ENCODE measurements around the gene SLX4IP. TPM values are rescaled to one million over a fixed set of nuclear protein-coding genes. Genes with fewer than 3 reads are reported as not detected.

Gene SLX4IP
- total RNA-seq, 1 experiment from 2014 or later = 5.4 TPM

GRCh38 chr20:10508468-10509251 lies 73.6 kb downstream of the SLX4IP start:
- Mint-ChIP-seq H3K27ac (ENCODE audit: unreplicated experiment) (no peak overlapping the region), H3K4me3 (ENCODE audit: low read depth, unreplicated experiment) (no peak overlapping the region), H3K4me1 (ENCODE audit: low read depth, unreplicated experiment) (no peaks in the 10 kb centered on the region), H3K9me3 (ENCODE audit: low read depth, unreplicated experiment) (no peaks in the 10 kb centered on the region), H3K27me3 (ENCODE audit: unreplicated experiment) (no peaks in the 10 kb centered on the region), H3K36me3 (ENCODE audit: insufficient read depth, unreplicated experiment) (peaks cover 5% of the 10 kb centered on the region)
- no peak for TF ChIP-seq CTCF (IDR thresholded peaks at IDR 0.05; ENCODE audit: unreplicated experiment)
- CTCF ChIA-PET = no interaction called here
- intact Hi-C loops (cut with micrococcal nuclease; ENCODE audit: unreplicated experiment) = no loop called here
- DNase-seq = no peak
- no TSS peak for BruUV-seq (replicated peaks)

- H3K27me3 Mint-ChIP-seq (ENCODE audit: unreplicated experiment) = no peaks in the 10 kb centered on the region
- H3K9me3 Mint-ChIP-seq (ENCODE audit: low read depth, unreplicated experiment) = no peaks in the 10 kb centered on the region
- CTCF ChIA-PET = no interaction called here
- H3K4me1 Mint-ChIP-seq (ENCODE audit: low read depth, unreplicated experiment) = no peaks in the 10 kb centered on the region
- H3K27ac Mint-ChIP-seq (ENCODE audit: unreplicated experiment) = no peak overlapping the region
- no TSS peak for BruUV-seq (replicated peaks)
- no peak overlapping the region for H3K4me3 Mint-ChIP-seq (ENCODE audit: low read depth, unreplicated experiment)
- TF ChIP-seq CTCF (IDR thresholded peaks at IDR 0.05; ENCODE audit: unreplicated experiment) = no peak
- peaks cover 5% of the 10 kb centered on the region for H3K36me3 Mint-ChIP-seq (ENCODE audit: insufficient read depth, unreplicated experiment)
- intact Hi-C loops (cut with micrococcal nuclease; ENCODE audit: unreplicated experiment) = no loop called here
- DNase-seq = no peak
Measured at GRCh38 chr20:10509376-10509775, 74.3 kb downstream of the SLX4IP start.

GRCh38 chr20:10510216-10510615 lies 75.1 kb downstream of the SLX4IP start:
- Mint-ChIP-seq H3K27ac (ENCODE audit: unreplicated experiment) (no peak overlapping the region), H3K27me3 (ENCODE audit: unreplicated experiment) (no peaks in the 10 kb centered on the region), H3K9me3 (ENCODE audit: low read depth, unreplicated experiment) (no peaks in the 10 kb centered on the region), H3K4me3 (ENCODE audit: low read depth, unreplicated experiment) (no peak overlapping the region), H3K4me1 (ENCODE audit: low read depth, unreplicated experiment) (no peaks in the 10 kb centered on the region), H3K36me3 (ENCODE audit: insufficient read depth, unreplicated experiment) (peaks cover 5% of the 10 kb centered on the region)
- CTCF ChIA-PET = no interaction called here
- TF ChIP-seq CTCF (IDR thresholded peaks at IDR 0.05; ENCODE audit: unreplicated experiment) = no peak
- BruUV-seq (replicated peaks) = no TSS peak
- intact Hi-C loops (cut with micrococcal nuclease; ENCODE audit: unreplicated experiment) = no loop called here
- DNase-seq = no peak

GRCh38 chr20:10511170-10511508 lies 76.0 kb downstream of the SLX4IP start:
- peak overlapping the region; percentile 95 for H3K27ac Mint-ChIP-seq (ENCODE audit: unreplicated experiment)
- peaks cover 5% of the 10 kb centered on the region for H3K36me3 Mint-ChIP-seq (ENCODE audit: insufficient read depth, unreplicated experiment)
- no peaks in the 10 kb centered on the region for H3K9me3 Mint-ChIP-seq (ENCODE audit: low read depth, unreplicated experiment)
- TF ChIP-seq CTCF (IDR thresholded peaks at IDR 0.05; ENCODE audit: unreplicated experiment) = no peak
- H3K27me3 Mint-ChIP-seq (ENCODE audit: unreplicated experiment) = no peaks in the 10 kb centered on the region
- intact Hi-C loops (cut with micrococcal nuclease; ENCODE audit: unreplicated experiment) = no loop called here
- H3K4me3 Mint-ChIP-seq (ENCODE audit: low read depth, unreplicated experiment) = no peak overlapping the region
- no TSS peak for BruUV-seq (replicated peaks)
- H3K4me1 Mint-ChIP-seq (ENCODE audit: low read depth, unreplicated experiment) = no peaks in the 10 kb centered on the region
- CTCF ChIA-PET = interaction anchor here (0.8 kb wide), 1 partner anchor 26 kb away, joined by 3 read pairs; no protein-coding TSS in a partner anchor
- DNase-seq = no peak
